NCI-H2107 (cell line): ENCODE data around the gene FANCC.

Experiments
- DNase-seq: peaks from one replicate; lab custom pipeline; 2025; lab: John Stamatoyannopoulos, UW

Gene FANCC

DNA sequence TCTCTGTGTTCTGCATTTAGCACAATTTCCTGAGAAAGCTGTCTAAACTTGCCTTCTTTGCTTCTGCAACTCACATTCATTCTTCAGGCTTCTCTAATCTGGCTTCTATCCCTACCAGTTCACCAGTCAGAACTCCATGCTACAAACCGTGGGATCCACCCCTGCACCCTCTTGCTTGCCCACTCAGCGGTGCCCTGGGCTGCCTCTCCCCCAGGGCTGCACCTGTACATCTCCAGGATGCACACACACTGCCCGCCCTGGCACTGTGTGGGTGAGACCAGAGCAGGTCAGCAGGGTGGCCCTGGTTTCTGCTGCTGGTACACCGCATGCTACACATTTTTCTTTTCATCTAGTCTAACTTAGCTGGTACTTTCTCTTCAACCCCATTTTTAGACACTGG lies 127.1 kb downstream of the FANCC start:
- no peak for DNase-seq

DNA sequence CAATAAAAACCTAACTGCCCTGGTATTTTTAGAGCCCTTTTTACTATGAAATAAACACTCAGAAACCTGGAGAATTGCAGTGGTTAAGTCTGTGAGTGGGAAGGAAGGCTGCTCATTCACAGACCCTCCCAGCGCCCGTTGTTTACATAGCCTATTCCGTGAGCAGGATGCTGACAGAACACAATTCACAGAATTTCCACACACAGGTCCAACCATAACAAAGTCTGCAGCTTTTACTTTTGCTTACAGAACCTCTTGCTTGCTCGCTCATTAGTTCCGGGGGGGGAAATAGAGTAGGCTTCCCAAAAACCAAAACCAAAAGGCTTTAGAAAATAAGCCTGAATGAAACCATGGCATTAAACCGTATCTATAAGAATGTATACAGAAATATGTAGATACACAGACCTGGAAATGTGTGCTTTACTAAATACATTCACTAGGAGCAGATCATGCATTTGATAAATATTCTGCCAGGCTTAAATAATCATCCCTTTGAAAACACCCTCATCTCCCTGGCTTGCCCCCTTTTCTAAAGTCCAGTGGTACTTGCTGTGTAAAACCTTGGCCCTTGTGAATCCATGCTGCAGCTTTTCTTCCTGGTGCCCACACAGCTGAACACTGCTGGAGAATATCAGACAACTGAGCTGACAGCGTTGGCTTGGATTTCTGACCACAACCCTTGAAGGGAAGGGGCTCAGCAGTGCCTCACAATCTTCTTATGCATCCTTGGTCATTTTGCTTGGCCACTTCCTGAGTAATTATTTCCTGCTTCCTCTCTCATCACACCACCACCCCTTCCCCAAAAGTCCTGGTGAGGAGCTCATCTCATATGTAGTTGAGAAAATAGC lies 128.0 kb downstream of the FANCC start:
- DNase-seq = no peak

DNA sequence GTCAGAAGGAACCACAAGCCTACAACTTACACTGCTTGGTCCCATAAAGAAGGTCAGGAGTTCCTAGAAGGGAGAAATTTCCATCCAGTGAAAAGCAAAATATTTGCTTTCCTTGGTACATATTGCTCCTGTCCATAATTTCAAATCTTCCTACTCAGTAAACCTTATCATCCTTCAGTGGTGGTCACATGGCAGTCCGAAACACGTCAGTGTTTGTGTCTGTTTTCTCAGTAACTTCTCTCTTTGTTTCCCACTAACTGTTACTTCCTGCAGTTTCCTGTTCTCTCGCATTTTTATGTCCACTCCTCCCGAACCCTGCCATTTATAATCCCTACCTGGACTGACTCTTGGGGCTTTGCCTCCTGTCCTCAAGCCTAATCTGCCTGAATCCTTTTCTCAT lies 129.1 kb downstream of the FANCC start:
- DNase-seq = no peak

DNA sequence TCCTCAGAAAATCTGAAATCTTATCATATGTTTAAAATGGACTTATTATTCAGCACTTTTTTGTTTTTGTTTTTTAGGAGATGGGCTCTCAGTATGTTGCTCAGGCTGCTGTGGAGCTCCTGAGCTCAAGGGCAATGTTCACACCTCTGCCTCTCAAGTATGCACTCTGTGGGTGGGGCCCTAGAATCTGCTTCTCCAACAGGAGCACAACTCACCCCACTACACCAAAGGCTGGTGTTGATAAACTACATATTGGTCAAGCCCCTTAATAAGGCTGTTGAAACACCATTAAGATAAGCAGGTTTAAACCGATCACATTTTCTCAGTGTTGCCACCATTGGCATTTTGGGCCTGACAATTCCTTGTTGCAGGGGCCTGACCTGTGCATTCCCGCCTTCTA lies 131.6 kb downstream of the FANCC start:
- no peak for DNase-seq

DNA sequence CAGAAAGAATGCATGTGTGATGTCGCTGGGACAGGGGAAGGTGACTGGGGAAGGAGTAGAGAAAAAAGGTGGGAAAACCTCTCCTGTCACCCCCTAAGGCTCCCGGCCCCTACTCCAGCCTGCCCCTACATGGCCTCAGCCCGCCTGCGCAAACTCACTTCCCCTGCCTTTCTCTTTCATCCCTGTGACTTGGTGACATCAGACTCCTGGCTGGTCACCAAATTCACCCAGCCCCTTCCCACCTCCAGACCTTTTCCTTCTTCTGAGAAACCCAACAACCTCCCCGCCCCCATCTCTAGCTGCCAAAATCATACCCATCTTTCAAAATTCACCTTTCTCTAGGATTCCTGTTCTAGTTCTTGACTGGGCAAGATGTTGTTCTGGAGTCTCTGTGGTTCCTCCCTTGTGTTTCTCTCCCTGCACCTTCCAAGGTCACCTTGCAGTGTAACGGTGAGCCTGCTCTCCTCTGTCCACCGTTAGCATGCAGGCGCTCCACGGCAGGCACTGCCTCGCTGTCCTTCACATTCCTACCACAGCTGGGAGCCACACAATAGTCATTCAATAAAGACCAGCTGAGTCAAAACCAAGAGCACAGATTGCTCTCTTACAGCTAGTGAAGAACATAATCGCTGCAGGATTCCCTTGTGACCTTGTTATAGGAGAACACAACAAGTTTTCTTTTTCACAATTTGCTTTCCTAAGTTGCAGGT lies 134.5 kb downstream of the FANCC start:
- DNase-seq = no peak

DNA sequence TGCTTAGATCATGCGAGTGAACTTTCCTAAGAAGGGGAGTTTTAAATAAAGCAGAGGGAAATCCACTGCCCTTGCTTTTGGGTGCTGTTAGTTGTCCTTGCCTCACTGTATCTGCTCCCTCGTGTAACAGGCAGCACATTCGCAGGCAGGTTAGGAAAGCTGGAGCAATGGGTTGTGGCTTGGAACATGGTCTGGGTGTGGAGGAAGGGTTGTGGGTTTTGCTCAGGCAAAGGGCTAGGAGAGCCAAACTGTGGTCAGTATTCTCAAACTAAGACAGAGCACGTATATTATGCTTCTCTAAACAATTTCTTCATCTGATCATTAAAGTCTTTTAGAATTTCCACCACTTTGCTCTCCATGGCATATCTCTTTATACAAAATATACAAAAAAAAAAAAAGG lies 135.7 kb downstream of the FANCC start:
- DNase-seq = no peak

DNA sequence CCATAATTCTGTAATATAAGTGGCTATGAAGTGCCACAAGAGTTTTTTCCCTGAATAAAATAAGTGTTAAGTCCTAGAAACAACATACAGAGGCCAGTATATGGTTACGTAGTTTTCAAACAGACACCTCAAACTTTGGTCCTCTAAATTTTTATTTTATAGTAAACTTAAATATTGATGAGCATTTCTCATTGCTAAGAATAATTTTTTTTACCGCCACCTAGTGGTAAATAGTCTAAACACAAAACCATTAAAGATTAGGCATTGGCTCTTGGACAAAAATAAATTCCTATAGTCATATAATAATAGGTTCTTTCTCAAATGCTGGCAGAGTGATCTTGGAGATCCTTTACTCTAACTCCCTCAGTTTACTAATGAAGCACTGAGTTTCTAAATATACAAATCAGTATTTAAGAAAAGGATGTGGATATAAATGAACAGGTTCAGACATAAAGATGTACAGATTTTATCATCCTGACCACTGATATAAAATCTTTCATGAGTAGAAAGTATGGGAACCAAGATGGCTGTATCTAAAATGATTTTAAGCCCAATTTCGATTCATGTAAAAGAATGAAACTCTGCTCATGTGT lies 136.2 kb downstream of the FANCC start:
- DNase-seq = no peak

DNA sequence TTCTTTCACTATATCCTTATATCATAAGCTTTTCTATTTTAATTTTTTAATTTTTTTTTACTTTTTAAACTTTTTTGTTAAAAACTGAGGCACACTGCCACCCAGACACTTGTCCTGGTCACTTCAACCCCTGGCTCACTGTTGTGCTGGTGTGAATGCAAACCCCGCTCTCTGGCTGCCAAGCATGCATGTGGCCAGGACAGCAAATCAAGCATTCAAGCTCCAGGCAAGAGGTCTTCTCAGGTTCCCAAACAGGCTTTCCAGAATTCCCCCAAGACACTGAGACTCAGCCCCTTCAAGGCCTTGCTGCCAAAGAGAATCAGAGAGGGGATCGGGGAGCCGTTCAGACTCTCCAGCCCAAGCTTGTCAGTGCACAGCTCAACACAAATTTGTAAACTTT lies 139.9 kb downstream of the FANCC start:
- DNase-seq = no peak

DNA sequence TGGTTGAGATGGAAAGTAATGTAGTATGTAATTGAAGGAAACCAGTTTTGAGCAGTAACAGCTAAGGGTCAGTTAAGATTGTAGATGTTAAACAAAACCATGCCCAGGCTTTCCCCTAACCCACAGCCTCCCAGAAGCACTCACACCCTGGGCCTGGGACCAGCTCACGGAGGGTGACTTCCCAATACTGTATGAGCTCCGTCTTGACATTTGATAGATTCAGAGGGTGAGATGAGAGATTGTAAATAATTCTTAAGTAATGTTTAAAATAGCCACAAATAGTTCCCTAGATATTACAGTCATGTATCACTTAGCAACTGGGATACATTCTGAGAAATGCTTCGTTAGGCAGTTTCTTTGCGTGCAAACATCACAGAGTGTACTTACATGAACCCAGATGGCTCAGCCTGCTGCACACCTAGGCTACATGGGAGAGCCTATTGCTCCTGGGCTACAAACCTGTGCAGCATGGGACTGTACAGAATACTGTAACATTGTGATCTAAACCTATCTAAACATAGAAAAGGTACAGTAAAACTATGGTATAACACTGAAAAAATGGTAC lies 140.7 kb downstream of the FANCC start:
- DNase-seq = no peak

DNA sequence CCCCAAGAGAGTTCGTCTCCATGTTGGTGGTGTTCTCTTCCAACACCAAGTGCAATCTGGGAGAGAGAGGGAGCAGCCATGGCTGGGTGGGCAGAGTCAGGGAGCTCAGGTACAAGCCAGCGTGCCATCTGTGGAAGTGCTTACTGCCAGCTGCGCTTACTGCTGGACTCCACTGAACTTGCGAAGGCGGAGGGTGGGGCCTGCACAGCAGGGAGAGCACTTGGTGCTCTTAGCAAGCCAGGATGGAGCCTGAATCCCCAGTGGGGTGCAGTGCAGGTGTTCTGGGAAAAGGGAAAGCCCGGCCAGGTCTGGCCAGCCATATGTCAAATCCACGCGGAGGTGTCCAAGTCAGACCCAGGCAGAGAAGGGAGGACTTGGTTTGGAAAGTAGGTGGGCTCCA lies 142.0 kb downstream of the FANCC start:
- DNase-seq = peak; percentile 62

DNA sequence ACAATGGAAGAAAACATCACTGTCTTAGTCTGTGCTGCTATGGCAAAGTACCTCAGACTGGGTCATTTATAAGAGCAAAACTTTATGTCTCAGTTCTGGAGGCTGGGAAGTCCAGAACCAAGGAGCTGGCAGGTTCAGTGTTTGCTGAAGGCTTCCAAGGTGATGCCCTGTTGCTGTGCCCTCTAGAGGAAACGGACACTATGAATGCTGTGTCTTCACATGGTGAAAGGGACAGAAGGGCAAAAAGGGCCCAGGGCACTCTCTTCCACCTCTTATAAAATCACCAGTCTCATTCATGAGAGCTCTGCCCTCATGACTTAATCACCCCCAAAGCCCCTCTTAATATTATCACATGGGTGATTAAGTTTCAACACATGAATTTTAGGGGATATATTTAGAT lies 143.5 kb downstream of the FANCC start:
- DNase-seq = no peak

DNA sequence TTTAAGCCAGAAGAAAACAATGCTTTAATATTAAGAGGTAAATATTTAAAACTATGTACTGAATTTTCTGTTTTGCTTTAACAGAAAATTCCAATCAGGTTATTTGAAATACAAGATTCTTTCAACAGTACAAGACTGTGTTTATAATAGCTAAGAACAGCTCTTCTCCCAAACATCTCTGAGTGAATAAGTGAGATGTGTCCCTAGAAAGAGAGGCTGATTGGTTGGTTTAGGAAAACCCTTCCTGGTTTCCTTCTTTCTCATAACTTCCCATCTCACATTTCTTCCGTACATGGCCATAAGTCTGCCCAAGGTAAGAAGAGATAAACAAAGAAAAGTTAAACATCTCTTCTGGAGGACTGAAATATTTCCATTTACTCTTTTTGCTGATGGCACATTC lies 145.9 kb downstream of the FANCC start:
- DNase-seq = no peak

DNA sequence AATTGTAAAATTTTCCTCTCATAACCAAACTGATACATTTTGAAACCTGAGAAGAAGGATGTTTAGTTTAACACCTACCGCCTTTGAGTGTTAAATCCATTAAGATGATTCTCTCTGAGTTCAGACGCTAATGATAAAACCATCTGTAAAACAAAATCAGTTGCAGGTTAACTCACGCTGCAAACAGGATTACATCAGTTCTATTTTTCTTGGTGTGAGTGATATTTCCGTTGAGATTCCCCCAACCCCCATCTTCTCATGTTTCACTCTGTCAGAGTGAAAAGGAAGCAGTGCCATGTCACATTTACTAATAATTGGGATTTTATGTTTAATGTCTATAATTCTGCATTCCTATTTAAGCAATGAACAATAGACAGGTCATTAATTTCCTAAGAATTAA lies 146.5 kb downstream of the FANCC start:
- peak; percentile 19 for DNase-seq

DNA sequence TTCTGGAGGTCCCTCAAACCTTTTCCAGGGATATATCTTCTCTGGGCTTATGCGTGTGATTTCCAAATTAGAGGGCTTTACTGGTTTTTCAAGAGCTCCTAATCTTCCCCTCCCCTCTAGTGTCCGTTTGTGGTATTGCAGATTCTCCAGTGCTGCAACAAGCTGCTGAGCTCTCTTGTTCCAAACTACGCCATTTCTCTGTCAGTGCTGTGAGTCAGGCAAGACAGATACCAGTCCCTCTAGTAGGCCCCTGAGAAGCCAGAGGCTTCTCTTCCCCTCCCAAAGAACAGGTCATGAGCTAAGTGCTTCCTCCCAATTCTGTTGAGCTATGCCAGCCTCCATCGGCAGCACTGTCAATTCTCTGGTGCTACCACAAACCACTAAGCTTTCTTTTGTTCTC lies 149.5 kb downstream of the FANCC start:
- DNase-seq = no peak

DNA sequence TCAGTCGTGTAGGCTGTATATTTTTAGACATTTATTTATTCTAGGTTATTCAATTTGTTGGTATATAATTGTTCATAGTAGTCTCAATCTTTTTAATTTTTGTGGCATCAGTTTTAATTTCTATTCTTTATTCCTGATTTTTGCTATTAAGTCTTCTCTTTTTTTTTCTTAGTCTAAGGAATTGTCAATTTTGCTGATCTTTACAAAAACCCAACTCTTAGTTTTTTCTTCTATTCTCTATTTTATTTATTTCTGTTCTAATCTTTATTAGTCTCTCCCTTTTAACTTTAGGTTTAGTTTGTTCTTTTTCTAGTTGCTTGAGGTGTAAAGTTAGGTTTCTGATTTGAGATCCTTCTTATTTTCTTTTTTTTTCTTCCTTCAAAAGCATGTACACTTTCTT lies 152.5 kb downstream of the FANCC start:
- no peak for DNase-seq

DNA sequence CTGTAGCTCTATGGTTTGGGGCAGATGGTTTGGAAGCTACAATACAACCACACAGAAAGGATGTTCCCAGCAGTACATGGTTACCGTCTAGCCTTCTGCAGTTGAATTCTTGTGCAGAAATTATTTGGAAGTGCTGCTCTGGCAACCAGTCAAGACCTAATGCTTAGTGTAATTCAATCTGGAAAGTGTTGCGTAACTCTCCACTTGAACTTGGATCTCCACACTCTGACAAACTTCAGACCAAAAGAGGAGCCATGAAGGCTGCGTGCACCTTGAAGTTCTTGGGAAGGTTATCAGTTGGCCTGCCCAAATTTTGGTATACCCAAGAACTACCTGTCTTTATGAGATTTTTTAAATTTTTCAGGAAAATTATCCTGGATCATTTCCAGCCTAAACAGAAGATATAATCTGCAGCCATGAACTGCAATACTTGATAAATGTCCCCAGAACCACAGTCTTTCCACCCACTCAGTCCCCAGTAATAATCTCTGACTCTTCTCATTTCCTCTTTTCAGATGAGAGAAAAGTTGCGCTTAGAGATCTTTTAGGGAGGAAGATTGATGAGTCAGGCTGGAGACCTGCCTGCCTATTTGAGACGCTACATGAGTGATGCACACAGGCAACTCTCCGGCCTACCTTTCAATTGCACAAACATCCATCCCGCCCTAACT lies 159.9 kb downstream of the FANCC start:
- DNase-seq = peak; percentile 65

DNA sequence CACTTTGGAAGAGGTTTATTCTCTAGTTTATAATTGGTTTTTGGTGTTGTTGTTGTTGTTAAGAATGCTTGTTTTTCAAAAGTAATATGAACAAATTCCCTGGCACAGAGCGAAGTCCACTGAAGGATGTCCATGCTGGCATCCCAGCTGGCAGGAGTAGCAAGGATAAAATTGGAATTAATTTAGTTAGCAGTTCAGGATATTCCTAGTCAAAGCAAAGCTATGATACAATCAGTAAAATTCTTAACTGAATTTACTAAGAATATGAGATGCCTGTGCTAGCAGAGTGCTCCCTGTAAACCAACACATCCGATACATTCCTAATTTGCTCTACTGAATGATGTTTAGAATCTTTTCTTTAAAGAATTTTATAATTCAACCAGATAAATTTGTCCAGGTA lies 161.4 kb downstream of the FANCC start:
- no peak for DNase-seq

DNA sequence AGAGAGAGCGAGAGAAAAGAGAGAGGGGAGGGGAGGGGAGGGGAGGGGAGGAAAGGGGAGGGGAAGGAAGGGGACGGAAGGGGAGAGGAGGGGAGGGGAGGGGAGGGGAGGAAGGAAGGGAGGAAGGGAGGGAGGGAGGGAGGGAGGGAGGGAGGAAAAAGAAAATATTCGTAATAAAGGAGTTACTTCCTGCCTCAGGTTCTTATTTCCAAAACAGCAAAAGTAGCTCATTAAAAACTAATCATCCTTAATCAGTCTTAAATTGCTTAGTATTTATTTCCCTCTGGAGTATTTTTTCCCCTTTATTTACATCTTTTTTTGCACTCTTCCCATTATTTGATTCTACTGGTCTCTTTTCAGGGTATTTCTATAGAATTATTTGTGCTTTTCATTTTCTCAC lies 162.3 kb downstream of the FANCC start:
- no peak for DNase-seq

DNA sequence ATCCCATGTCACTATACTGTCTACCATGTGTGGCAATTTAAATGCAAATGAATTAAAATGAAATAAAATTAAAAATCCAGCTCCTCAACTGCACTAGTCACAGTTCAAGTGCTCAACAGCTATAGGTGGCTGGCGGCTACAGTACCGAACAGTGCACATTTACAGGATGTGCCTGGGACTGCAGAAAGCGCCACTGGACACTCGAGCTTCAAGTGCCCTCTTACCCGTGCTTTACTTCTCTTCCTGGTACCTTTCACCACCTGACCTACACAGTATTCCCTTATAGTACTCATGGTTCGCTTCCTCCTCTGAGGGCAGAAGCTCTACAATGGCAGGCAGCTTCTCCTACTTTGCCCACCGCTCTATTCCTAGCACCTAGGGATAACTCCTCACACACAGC lies 166.6 kb downstream of the FANCC start:
- peak; percentile 24 for DNase-seq

DNA sequence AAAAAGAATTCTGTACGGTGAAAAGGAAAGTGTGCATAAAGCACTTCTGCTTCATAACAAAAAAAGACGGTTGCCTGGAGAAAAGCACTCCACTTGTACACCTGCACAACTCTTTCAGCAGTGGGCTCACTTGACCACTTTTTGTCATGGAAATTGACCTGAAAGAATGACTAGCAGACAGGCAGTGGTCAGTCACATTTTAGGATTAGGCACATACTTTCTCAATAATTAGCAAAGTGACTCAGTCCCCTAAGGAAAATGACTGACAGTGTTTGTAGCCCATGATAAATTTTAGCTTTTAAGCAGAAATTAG lies 169.3 kb downstream of the FANCC start:
- DNase-seq = no peak

DNA sequence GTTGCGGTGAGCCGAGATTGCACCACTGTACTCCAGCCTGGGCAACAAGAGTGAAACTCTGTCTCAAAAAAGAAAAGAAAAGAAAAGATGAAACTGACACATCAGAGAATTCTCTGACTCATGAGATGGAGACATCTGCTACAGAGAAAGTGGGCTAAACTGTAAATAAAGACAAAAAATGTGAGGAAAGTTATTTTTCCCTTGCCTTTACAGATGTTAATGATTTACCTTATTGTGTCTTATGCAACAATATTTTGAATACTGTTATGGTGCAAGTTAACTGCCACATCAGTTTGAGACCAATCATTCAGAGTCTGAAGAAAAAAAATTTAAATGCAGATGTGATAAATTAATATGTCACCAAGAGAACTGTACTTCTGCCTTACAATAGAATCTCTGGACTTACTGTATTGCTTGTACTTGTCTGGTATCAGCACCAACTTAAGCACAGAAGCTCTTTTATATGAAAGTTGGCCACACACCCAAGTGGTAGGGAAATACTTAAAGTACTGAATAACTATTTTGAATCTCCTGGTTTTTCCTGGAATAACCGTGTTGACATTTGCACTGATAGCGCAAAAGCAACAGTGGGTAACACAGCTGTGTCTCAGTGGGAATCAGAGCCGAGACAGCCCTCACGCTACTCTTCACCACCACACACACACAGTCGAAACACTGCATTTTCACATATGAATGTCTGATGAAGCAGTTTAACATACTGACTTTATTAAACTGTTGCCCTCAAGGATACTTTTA lies 169.9 kb downstream of the FANCC start:
- no peak for DNase-seq
